Neural progenitor cell (in vitro differentiated cells): ENCODE results near the gene ERC2. TPM values are rescaled to one million over a fixed set of nuclear protein-coding genes. Genes with fewer than 3 reads are reported as not detected.

Experiments used
- DNase-seq: peaks from one replicate; pipeline ENCODE4 v3.0.0-alpha.2; 2016; ENCODE audit warnings: low spot score
- H2AFZ ChIP-seq: fragments of 200-600 bp; sonication (generic); replicated peaks from 2 replicates; pipeline ENCODE4 v1.6.1; 2016; ENCODE audit warnings: antibody characterized with exemption
- H3F3A ChIP-seq: fragments of 200-600 bp; sonication (generic); 2 replicates; pipeline ENCODE4 v1.6.1; 2016; ENCODE audit warnings: antibody characterized with exemption, low read depth
- H3K27ac ChIP-seq: fragments of 200-600 bp; sonication (generic); 2 replicates; pipeline ENCODE4 v1.5.1; 2016; ENCODE audit warnings: mild to moderate bottlenecking
- H3K27me3 ChIP-seq: fragments of 200-600 bp; sonication (generic); 2 replicates; pipeline ENCODE4 v1.6.1; 2016; ENCODE audit warnings: mild to moderate bottlenecking, moderate library complexity
- H3K36me3 ChIP-seq: fragments of 200-600 bp; sonication (generic); 2 replicates; pipeline ENCODE4 v1.5.1; 2016
- H3K4me1 ChIP-seq: fragments of 200-600 bp; sonication (generic); 2 replicates; pipeline ENCODE4 v1.6.1; 2016; ENCODE audit warnings: mixed run types
- H3K4me2 ChIP-seq: fragments of 200-600 bp; sonication (generic); 2 replicates; pipeline ENCODE4 v1.6.1; 2016
- H3K4me3 ChIP-seq: fragments of 200-600 bp; sonication (generic); 2 replicates; pipeline ENCODE4 v1.5.1; 2016
- H3K79me2 ChIP-seq: fragments of 200-600 bp; sonication (generic); 2 replicates; pipeline ENCODE4 v1.6.1; 2016; ENCODE audit warnings: low read depth
- H3K9ac ChIP-seq: fragments of 200-600 bp; sonication (generic); 2 replicates; pipeline ENCODE4 v1.6.1; 2016
- H3K9me3 ChIP-seq: fragments of 200-600 bp; sonication (generic); 2 replicates; pipeline ENCODE4 v1.5.1; 2016; ENCODE audit warnings: low read depth
- H4K20me1 ChIP-seq: fragments of 200-600 bp; sonication (generic); 2 replicates; pipeline ENCODE4 v1.6.1; 2016; ENCODE audit warnings: low read depth
- H3K27ac Mint-ChIP-seq: 3 replicates; pipeline ENCODE4 v1.8.0; 2021; ENCODE audit warnings: mixed read lengths
- H3K27me3 Mint-ChIP-seq: 2 replicates; pipeline ENCODE4 v1.8.0; 2022; ENCODE audit warnings: low read depth, mild to moderate bottlenecking, inconsistent platforms, moderate library complexity, mixed read lengths; ENCODE audit not compliant: insufficient read depth
- H3K36me3 Mint-ChIP-seq: 3 replicates; pipeline ENCODE4 v1.8.0; 2021; ENCODE audit warnings: mixed read lengths
- H3K4me1 Mint-ChIP-seq: 3 replicates; pipeline ENCODE4 v1.8.0; 2021; ENCODE audit warnings: mixed read lengths
- H3K4me3 Mint-ChIP-seq: 3 replicates; pipeline ENCODE4 v1.8.0; 2021; ENCODE audit warnings: mild to moderate bottlenecking, moderate library complexity, mixed read lengths
- H3K9me3 Mint-ChIP-seq: 3 replicates; pipeline ENCODE4 v1.8.0; 2020; ENCODE audit warnings: mixed read lengths
- CTCF ChIP-seq: fragments of 200-600 bp; sonication (generic); IDR thresholded peaks from 2 replicates; pipeline ENCODE4 v1.5.1; 2017; ENCODE audit warnings: antibody characterized with exemption, mild to moderate bottlenecking
- EZH2 ChIP-seq: fragments of 200-600 bp; sonication (generic); IDR thresholded peaks from 2 replicates; pipeline ENCODE4 v1.6.1; 2017; ENCODE audit warnings: antibody characterized with exemption, mild to moderate bottlenecking, moderate library complexity
- EZH2phosphoT487 ChIP-seq: fragments of 200-600 bp; sonication (generic); IDR thresholded peaks from 2 replicates; pipeline ENCODE4 v1.6.1; 2017; ENCODE audit warnings: antibody characterized with exemption
- total RNA-seq: library from RNA; depleted of rRNA; stranded (reverse); fragments of >200 nt; gene quantifications from 2 replicates; pipeline ENCODE4 v1.2.3, GENCODE V29; 2015; ENCODE audit warnings: low replicate concordance

The ERC2 gene
- total RNA-seq, 1 donor from 2014 or later: 24.8 TPM

GRCh38 chr3:55790596-55791350 is 677.5 kb downstream of the ERC2 start:
- Histone ChIP-seq H3K36me3 (no peaks in the 10 kb centered on the region), H3K9ac (no peak overlapping the region), H3K4me3 (no peak overlapping the region), H2AFZ (no peak overlapping the region), H3K4me2 (no peak overlapping the region), H3K27me3 (no peaks in the 10 kb centered on the region), H3K9me3 (no peaks in the 10 kb centered on the region), H4K20me1 (no peaks in the 10 kb centered on the region), H3K79me2 (no peaks in the 10 kb centered on the region), H3K27ac (no peak overlapping the region), H3F3A (no peaks in the 10 kb centered on the region), H3K4me1 (no peaks in the 10 kb centered on the region)
- Mint-ChIP-seq H3K4me3 (no peak overlapping the region), H3K36me3 (no peaks in the 10 kb centered on the region), H3K4me1 (peaks cover 7% of the 10 kb centered on the region), H3K27ac (no peak overlapping the region), H3K27me3 (no peaks in the 10 kb centered on the region), H3K9me3 (no peaks in the 10 kb centered on the region)
- TF ChIP-seq CTCF: no peak
- TF ChIP-seq EZH2: no peak
- TF ChIP-seq EZH2phosphoT487: no peak
- no peak for DNase-seq

- no peaks in the 10 kb centered on the region for H3K4me1 ChIP-seq
- no peak overlapping the region for H3K4me3 Mint-ChIP-seq
- no peak overlapping the region for H3K9ac ChIP-seq
- H3K4me2 ChIP-seq: no peak overlapping the region
- H2AFZ ChIP-seq: no peak overlapping the region
- no peak overlapping the region for H3K27ac Mint-ChIP-seq
- no peaks in the 10 kb centered on the region for H3K36me3 ChIP-seq
- H3K27me3 ChIP-seq: no peaks in the 10 kb centered on the region
- H3K9me3 ChIP-seq: no peaks in the 10 kb centered on the region
- TF ChIP-seq CTCF: no peak
- no peak for TF ChIP-seq EZH2phosphoT487
- TF ChIP-seq EZH2: no peak
- no peaks in the 10 kb centered on the region for H3K36me3 Mint-ChIP-seq
- H3K27ac ChIP-seq: no peak overlapping the region
- no peaks in the 10 kb centered on the region for H3K9me3 Mint-ChIP-seq
- H3F3A ChIP-seq: no peaks in the 10 kb centered on the region
- no peaks in the 10 kb centered on the region for H3K79me2 ChIP-seq
- DNase-seq: no peak
- peaks cover 2% of the 10 kb centered on the region for H3K27me3 Mint-ChIP-seq
- no peaks in the 10 kb centered on the region for H4K20me1 ChIP-seq
- H3K4me1 Mint-ChIP-seq: peaks cover 13% of the 10 kb centered on the region
- no peak overlapping the region for H3K4me3 ChIP-seq
These were observed 678.8 kb downstream of the ERC2 start for GRCh38 chr3:55789516-55789915.

- Mint-ChIP-seq H3K27ac (no peak overlapping the region), H3K9me3 (no peaks in the 10 kb centered on the region), H3K4me1 (peaks cover 6% of the 10 kb centered on the region), H3K36me3 (no peaks in the 10 kb centered on the region), H3K27me3 (peaks cover 2% of the 10 kb centered on the region), H3K4me3 (no peak overlapping the region)
- no peak for DNase-seq
- no peak overlapping the region for H2AFZ ChIP-seq
- H3K4me2 ChIP-seq: no peak overlapping the region
- H3K4me1 ChIP-seq: no peaks in the 10 kb centered on the region
- no peaks in the 10 kb centered on the region for H4K20me1 ChIP-seq
- H3K9me3 ChIP-seq: no peaks in the 10 kb centered on the region
- no peaks in the 10 kb centered on the region for H3K36me3 ChIP-seq
- TF ChIP-seq EZH2: no peak
- TF ChIP-seq CTCF: no peak
- no peak for TF ChIP-seq EZH2phosphoT487
- H3F3A ChIP-seq: no peaks in the 10 kb centered on the region
- no peak overlapping the region for H3K4me3 ChIP-seq
- H3K27ac ChIP-seq: no peak overlapping the region
- no peak overlapping the region for H3K9ac ChIP-seq
- H3K27me3 ChIP-seq: no peaks in the 10 kb centered on the region
- no peaks in the 10 kb centered on the region for H3K79me2 ChIP-seq
These were observed 685.5 kb downstream of the ERC2 start for GRCh38 chr3:55782807-55783206.
